GM10248 (cell line): Measurements from ENCODE around the gene TEPSIN.

Experiments used
- CTCF ChIA-PET: fragments of 300-600 bp; sonication (Branson Sonifier 250); formaldehyde crosslinking; extraction: SDS; loops from one replicate; lab custom pipeline; 2021; ENCODE audit warnings: antibody characterized with exemption; lab: Yijun Ruan, JAX
- POLR2A ChIA-PET: fragments of 350-650 bp; sonication (Branson Sonifier 250); formaldehyde crosslinking; extraction: SDS; loops from one replicate; lab custom pipeline; 2020; ENCODE audit warnings: antibody characterized with exemption; lab: Yijun Ruan, JAX
- DNase-seq: peaks from one replicate; pipeline ENCODE4 v3.0.0; 2012; ENCODE audit errors: extremely low spot score
- CTCF ChIP-seq: IDR thresholded peaks from 2 replicates; pipeline ENCODE4 v1.5.1; 2012; ENCODE audit warnings: mild to moderate bottlenecking, low read depth; ENCODE audit errors: extremely low read depth, missing control alignments, control extremely low read depth

TEPSIN gene

GRCh38 chr17:81187120-81187519 lies 51.7 kb downstream of the TEPSIN start:
- no peak for DNase-seq
- CTCF ChIA-PET = interaction anchor here (1.1 to 1.4 kb wide), 2 partner anchors 33 to 44 kb away, joined by 3 read pairs; no protein-coding TSS in a partner anchor
- no peak for TF ChIP-seq CTCF
- POLR2A ChIA-PET = no interaction called here

- POLR2A ChIA-PET = no interaction called here
- no peak for DNase-seq
- CTCF ChIA-PET = no interaction called here
- TF ChIP-seq CTCF = no peak
Measured at GRCh38 chr17:81186203-81186602, 52.7 kb downstream of the TEPSIN start.

DNA sequence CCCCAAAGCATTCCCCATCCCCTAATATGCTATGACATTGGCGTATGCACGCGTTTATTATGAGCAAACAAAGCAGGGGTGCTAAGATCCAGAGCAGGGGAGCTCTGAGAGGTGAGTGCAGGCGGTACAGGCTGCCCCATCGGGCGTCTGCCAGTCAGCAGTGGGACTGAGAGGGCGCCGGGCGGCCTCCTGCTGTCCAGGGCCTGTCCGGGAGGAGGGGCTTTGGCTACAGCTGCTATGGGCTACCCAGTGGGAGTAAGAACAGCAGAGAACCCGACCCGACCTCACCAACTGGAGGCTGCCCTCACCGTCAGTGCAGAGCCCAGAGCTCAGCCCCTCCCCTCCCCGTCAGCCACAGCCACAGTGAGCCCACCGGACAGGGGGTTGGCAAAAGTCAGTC lies 54.3 kb downstream of the TEPSIN start:
- no peak for TF ChIP-seq CTCF
- CTCF ChIA-PET = no interaction called here
- DNase-seq = no peak
- POLR2A ChIA-PET = no interaction called here

DNA sequence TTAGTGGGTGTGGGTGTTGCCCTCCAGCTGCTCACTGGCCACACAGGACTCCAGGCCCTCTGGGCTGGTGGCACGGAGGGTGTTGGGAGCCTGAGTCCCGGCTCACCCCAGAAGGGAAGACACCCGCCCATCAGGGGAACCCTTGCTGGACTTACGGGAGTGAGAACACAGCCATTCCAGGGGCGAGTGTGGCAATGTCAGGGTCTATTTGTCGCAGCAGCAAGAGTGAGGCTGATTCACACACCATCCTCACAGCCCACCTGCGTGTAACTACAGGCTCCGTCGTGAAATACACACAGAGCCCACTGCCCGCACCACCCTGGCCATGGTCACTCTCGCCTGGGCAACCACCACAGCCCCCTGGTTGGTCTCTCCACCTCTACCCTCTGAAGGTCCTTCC lies 55.0 kb downstream of the TEPSIN start:
- TF ChIP-seq CTCF = no peak
- ChIA-PET CTCF (no interaction called here), POLR2A (no interaction called here)
- no peak for DNase-seq

GRCh38 chr17:81183316-81183715 lies 55.5 kb downstream of the TEPSIN start:
- CTCF ChIA-PET = no interaction called here
- no peak for TF ChIP-seq CTCF
- no peak for DNase-seq

GRCh38 chr17:81182596-81182995 lies 56.3 kb downstream of the TEPSIN start:
- ChIA-PET CTCF (no interaction called here), POLR2A (no interaction called here)
- no peak for TF ChIP-seq CTCF
- no peak for DNase-seq

More at GRCh38 chr17:81183316-81183715, 55.5 kb downstream of the TEPSIN start:
- POLR2A ChIA-PET = no interaction called here

GRCh38 chr17:81181811-81182185 lies 57.1 kb downstream of the TEPSIN start:
- POLR2A ChIA-PET = no interaction called here
- CTCF ChIA-PET = no interaction called here
- no peak for DNase-seq
- TF ChIP-seq CTCF = no peak
